Sigmoid colon (tissue), 7 donors: Measurements from ENCODE around the gene S100A16. TPM values are rescaled to one million over a fixed set of nuclear protein-coding genes. Genes with fewer than 3 reads are reported as not detected.

Experiments
- DNase-seq: peaks from one replicate; pipeline ENCODE4 v3.0.0-alpha.2; 2019
- H3K27ac ChIP-seq, 4 donors: fragments of 200-600 bp; sonication (generic); one replicate each; pipeline ENCODE4 v1.5.1; 2016 to 2019; ENCODE audit warnings: mild to moderate bottlenecking in 1 of 4
- H3K27me3 ChIP-seq, 3 donors: fragments of 200-600 bp; sonication (generic); one replicate each; pipeline ENCODE4 v1.5.1; 2019; ENCODE audit warnings: mild to moderate bottlenecking in 1 of 3
- H3K36me3 ChIP-seq, 4 donors: fragments of 200-600 bp; sonication (generic); one replicate each; pipeline ENCODE4 v1.5.1; 2016 to 2019
- H3K4me1 ChIP-seq, 4 donors: fragments of 200-600 bp; sonication (generic); one replicate each; pipeline ENCODE4 v1.5.1; 2017 to 2019
- H3K4me3 ChIP-seq, 4 donors: fragments of 200-600 bp; sonication (generic); one replicate each; pipeline ENCODE4 v1.5.1; 2017 to 2019; ENCODE audit warnings: mild to moderate bottlenecking in 2 of 4, moderate library complexity in 1 of 4
- H3K9me3 ChIP-seq, 4 donors: fragments of 200-600 bp in 3 of 4; sonication (generic) in 3 of 4; one replicate each; pipeline versions ENCODE4 v1.5.1 to v1.6.1; 2013 to 2019
- CTCF ChIP-seq, 4 experiments: fragments of 450-650 bp in 3 of 4; fragments of 200-600 bp in 1 of 4; IDR thresholded peaks; one replicate each; pipeline ENCODE4 v1.5.1; 2016 to 2019; ENCODE audit warnings: antibody characterized with exemption in 4 of 4, mild to moderate bottlenecking in 3 of 4, moderate library complexity in 2 of 4
- EP300 ChIP-seq, 4 donors: sonication (generic); formaldehyde crosslinking; IDR thresholded peaks; one replicate each; pipeline ENCODE4 v1.6.1; 2017; ENCODE audit warnings: antibody characterized with exemption in 4 of 4
- POLR2A ChIP-seq, 2 donors: fragments of 450-650 bp; IDR thresholded peaks; one replicate each; pipeline ENCODE4 v1.6.1; 2016; ENCODE audit warnings: antibody characterized with exemption in 2 of 2, mild to moderate bottlenecking in 2 of 2, moderate library complexity in 2 of 2
- POLR2AphosphoS5 ChIP-seq, 4 donors: sonication (generic); formaldehyde crosslinking; IDR thresholded peaks; one replicate each; pipeline ENCODE4 v1.6.1; 2017; ENCODE audit warnings: antibody characterized with exemption in 4 of 4
- WGBS, 2 donors: extraction: QIAGEN DNeasy Blood & Tissue Kit; methylation state at CpG; one replicate each; pipeline ENCODE4 v1.1.7; 2013; 5-methylcytosine and 5-hydroxymethylcytosine counted together
- intact Hi-C: fragments of 100-400 bp; cut with DNase I; formaldehyde crosslinking; loops from one replicate; pipeline ENCODE4 v1.15.1; 2023
- polyA plus RNA-seq, 3 donors: library from polyadenylated mRNA; stranded (reverse); fragments of 200-250 nt; gene quantifications; one replicate each; pipeline ENCODE4 v1.2.3, GENCODE V29; 2013
- total RNA-seq, 4 donors: library from RNA; depleted of rRNA; stranded (reverse); fragments of >200 nt; gene quantifications; one replicate each; pipeline ENCODE4 v1.1.0, GENCODE V29; 2016
- donor health status: healthy with polysubstance abuse.
- donor health status: Bipolar disorder and iron deficiency.
- donor health status: healthy.

Gene S100A16
- total and polyA plus RNA-seq, 7 donors, result 35.6 to 492 (median 49.9) TPM

- Histone ChIP-seq H3K27me3 (no peaks in the 10 kb centered on the region), H3K36me3 (peaks cover 41 to 76% (median 55%) of the 10 kb centered on the region in 4 donors), H3K4me3 (no peak overlapping the region), H3K4me1 (peaks cover 0 to 43% (median 30%) of the 10 kb centered on the region in 4 donors), H3K27ac (no peak overlapping the region), H3K9me3 (no peaks in the 10 kb centered on the region)
- intact Hi-C loops, result no loop called here
- no peak for DNase-seq
- TF ChIP-seq EP300 (IDR thresholded peaks at IDR 0.05), result no peak
- no peak for TF ChIP-seq CTCF (IDR thresholded peaks at IDR 0.05)
- TF ChIP-seq POLR2A (IDR thresholded peaks at IDR 0.05), result no peak
- no peak for TF ChIP-seq POLR2AphosphoS5 (IDR thresholded peaks at IDR 0.05)
- 50 to 79% methylated on average over 6 of the region's 6 CpGs for whole genome bisulfite sequencing, 2 donors
Observed at GRCh38 chr1:153638261-153638660, 25.3 kb upstream of the S100A16 start.

- H3K36me3 ChIP-seq, result peaks cover 28 to 56% (median 39%) of the 10 kb centered on the region in 4 donors
- intact Hi-C loops, result no loop called here
- H3K27ac ChIP-seq, result no peak overlapping the region
- 95 to 97% methylated on average over 9 of the region's 9 CpGs for whole genome bisulfite sequencing, 2 donors
- peak overlapping the region in 1 of 4 donors; percentile 72 for H3K4me3 ChIP-seq
- H3K4me1 ChIP-seq, result peaks cover 0 to 46% (median 32%) of the 10 kb centered on the region in 4 donors
- TF ChIP-seq EP300 (IDR thresholded peaks at IDR 0.05) (no peak), POLR2AphosphoS5 (IDR thresholded peaks at IDR 0.05) (no peak), POLR2A (IDR thresholded peaks at IDR 0.05) (no peak), CTCF (IDR thresholded peaks at IDR 0.05) (no peak)
- no peaks in the 10 kb centered on the region for H3K9me3 ChIP-seq
- no peaks in the 10 kb centered on the region for H3K27me3 ChIP-seq
- DNase-seq, result no peak
Observed at GRCh38 chr1:153636312-153636711, 23.4 kb upstream of the S100A16 start.

GRCh38 chr1:153635872-153636271 is 22.9 kb upstream of the S100A16 start:
- Histone ChIP-seq H3K9me3 (no peaks in the 10 kb centered on the region), H3K4me3 (peak overlapping the region in 3 of 4 donors; percentile 72 to 85 (median 84)), H3K4me1 (peaks cover 0 to 46% (median 32%) of the 10 kb centered on the region in 4 donors), H3K27me3 (no peaks in the 10 kb centered on the region), H3K27ac (peak overlapping the region; percentile 15 to 100 (median 98)), H3K36me3 (peaks cover 28 to 52% (median 36%) of the 10 kb centered on the region in 4 donors)
- WGBS, 2 donors, result 87% methylated on average over 7 of the region's 7 CpGs
- no peak for TF ChIP-seq EP300 (IDR thresholded peaks at IDR 0.05)
- TF ChIP-seq POLR2AphosphoS5 (IDR thresholded peaks at IDR 0.05), result no peak
- no peak for TF ChIP-seq POLR2A (IDR thresholded peaks at IDR 0.05)
- no peak for TF ChIP-seq CTCF (IDR thresholded peaks at IDR 0.05)
- intact Hi-C loops, result loop anchor here (2.0 kb wide), 3 partner anchors 23 to 105 kb away; partner anchors contain the start of genes ILF2 and SNAPIN
- DNase-seq, result no peak

- Histone ChIP-seq H3K4me1 (peaks cover 0 to 40% (median 32%) of the 10 kb centered on the region in 4 donors), H3K9me3 (no peaks in the 10 kb centered on the region), H3K27ac (peak within 1 kb of the TSS; percentile 97 to 100 (median 98)), H3K27me3 (no peaks in the 10 kb centered on the region), H3K4me3 (peak within 1 kb of the TSS; percentile 72 to 92 (median 84)), H3K36me3 (peaks cover 14 to 33% (median 19%) of the 10 kb centered on the region in 4 donors)
- DNase-seq, result peak; percentile 99
- intact Hi-C loops, result loop anchor here (2.0 kb wide), 3 partner anchors 25 to 103 kb away; partner anchors contain the start of genes ILF2 and SNAPIN
- 2% methylated on average over 65 of the region's 65 CpGs for WGBS, 2 donors
- peak; percentile 47 to 81 for TF ChIP-seq POLR2A (IDR thresholded peaks at IDR 0.05)
- TF ChIP-seq CTCF (IDR thresholded peaks at IDR 0.05), result no peak
- peak; percentile 88 to 94 (median 89) for TF ChIP-seq POLR2AphosphoS5 (IDR thresholded peaks at IDR 0.05)
- TF ChIP-seq EP300 (IDR thresholded peaks at IDR 0.05), result peak in 2 of 4 donors; percentile 11 to 28
Observed at GRCh38 chr1:153633754-153634665, 21.1 kb upstream of the S100A16 start, which contains the start of gene CHTOP. TSS of gene CHTOP (plus strand) at chr1:153634066. CDS start at chr1:153636589, 2,523 bp downstream.
